A673 (cell line): ENCODE results near the gene GIMAP6.

ENCODE experiments used
- CTCF ChIP-seq: fragments of 300-800, 200-600 bp; sonication (generic); conservative IDR thresholded peaks from 2 replicates; pipeline ENCODE4 v1.5.1; 2017; ENCODE audit warnings: low read depth, mild to moderate bottlenecking, antibody characterized with exemption, low read length, moderate library complexity, mixed read lengths
- EZH2 ChIP-seq: fragments of 200-600 bp; sonication (generic); IDR thresholded peaks from 2 replicates; pipeline ENCODE4 v1.6.1; 2017; ENCODE audit warnings: borderline replicate concordance, low read depth, mild to moderate bottlenecking, mixed read lengths, antibody characterized with exemption, low read length; ENCODE audit not compliant: poor library complexity, severe bottlenecking

- no peak for TF ChIP-seq CTCF
- no peak for TF ChIP-seq EZH2
Measured at GRCh38 chr7:150645259-150646020, 13.3 kb upstream of the GIMAP6 start.
